ENCODE data around the gene BCAR3.
"Not testable (repeated sequence)": the region's sequence is repeated elsewhere in the genome, so short reads cannot be mapped to it uniquely, and the experiment has no call there.

The BCAR3 gene

GRCh38 chr1:93592551-93592949 lies 89.1 kb downstream of the BCAR3 start:
- Histone ChIP-seq H3K36me3 (ENCODE audit: low read length) (no peaks in the 10 kb centered on the region), H3K27me3 (ENCODE audit: low read length) (no peaks in the 10 kb centered on the region), H3K9me3 (ENCODE audit: insufficient read depth, low read length) (no peaks in the 10 kb centered on the region), H3K79me2 (ENCODE audit: insufficient read depth, low read length) (no peaks in the 10 kb centered on the region), H2AFZ (ENCODE audit: low read depth, low read length, severe bottlenecking) (no peak overlapping the region), H3K4me3 (ENCODE audit: insufficient read depth, low read length, poor library complexity, severe bottlenecking) (no peak overlapping the region), H3K27ac (ENCODE audit: low read depth, low read length) (no peak overlapping the region), H3K9ac (ENCODE audit: low read length) (no peak overlapping the region), H3K9me2 (replicated peaks; ENCODE audit: insufficient read depth, low read length) (no peaks in the 10 kb centered on the region), H3K4me2 (ENCODE audit: low read depth, low read length, poor library complexity, severe bottlenecking) (no peak overlapping the region), H3F3A (ENCODE audit: insufficient read depth) (no peaks in the 10 kb centered on the region), H4K20me1 (ENCODE audit: low read depth, low read length) (no peaks in the 10 kb centered on the region)
- no peak for TF ChIP-seq CTCF (IDR thresholded peaks at IDR 0.05; ENCODE audit: insufficient read depth, low read length, poor library complexity, severe bottlenecking)
- no peak for TF ChIP-seq EZH2phosphoT487 (conservative IDR thresholded peaks at IDR 0.05; ENCODE audit: low read length)

- H3K27ac ChIP-seq (ENCODE audit: low read depth, low read length) = no peak overlapping the region
- no peak for TF ChIP-seq CTCF (IDR thresholded peaks at IDR 0.05; ENCODE audit: insufficient read depth, low read length, poor library complexity, severe bottlenecking)
- TF ChIP-seq EZH2phosphoT487 (conservative IDR thresholded peaks at IDR 0.05; ENCODE audit: low read length) = no peak
Observed at GRCh38 chr1:93591676-93592550, 89.7 kb downstream of the BCAR3 start.

GRCh38 chr1:93591291-93591675 lies 90.4 kb downstream of the BCAR3 start:
- not testable (repeated sequence) for H3K27me3 ChIP-seq (ENCODE audit: low read length); H3K9ac ChIP-seq (ENCODE audit: low read length); H2AFZ ChIP-seq (ENCODE audit: low read depth, low read length, severe bottlenecking); H3K4me3 ChIP-seq (ENCODE audit: insufficient read depth, low read length, poor library complexity, severe bottlenecking); H3K9me2 ChIP-seq (replicated peaks; ENCODE audit: insufficient read depth, low read length); H3K4me2 ChIP-seq (ENCODE audit: low read depth, low read length, poor library complexity, severe bottlenecking); H3K36me3 ChIP-seq (ENCODE audit: low read length); H4K20me1 ChIP-seq (ENCODE audit: low read depth, low read length); H3K27ac ChIP-seq (ENCODE audit: low read depth, low read length); H3K9me3 ChIP-seq (ENCODE audit: insufficient read depth, low read length); H3F3A ChIP-seq (ENCODE audit: insufficient read depth); H3K79me2 ChIP-seq (ENCODE audit: insufficient read depth, low read length)

More at GRCh38 chr1:93591676-93592550, 89.7 kb downstream of the BCAR3 start:
- H3K4me3 ChIP-seq (ENCODE audit: insufficient read depth, low read length, poor library complexity, severe bottlenecking) = no peak overlapping the region
- no peak overlapping the region for H3K4me2 ChIP-seq (ENCODE audit: low read depth, low read length, poor library complexity, severe bottlenecking)
- no peaks in the 10 kb centered on the region for H3K27me3 ChIP-seq (ENCODE audit: low read length)
- H3K9me2 ChIP-seq (replicated peaks; ENCODE audit: insufficient read depth, low read length) = no peaks in the 10 kb centered on the region
- no peaks in the 10 kb centered on the region for H3K36me3 ChIP-seq (ENCODE audit: low read length)
- H2AFZ ChIP-seq (ENCODE audit: low read depth, low read length, severe bottlenecking) = no peak overlapping the region
- H3K9ac ChIP-seq (ENCODE audit: low read length) = no peak overlapping the region
- H3K79me2 ChIP-seq (ENCODE audit: insufficient read depth, low read length) = no peaks in the 10 kb centered on the region
- no peaks in the 10 kb centered on the region for H3K9me3 ChIP-seq (ENCODE audit: insufficient read depth, low read length)
- H3F3A ChIP-seq (ENCODE audit: insufficient read depth) = no peaks in the 10 kb centered on the region
- H4K20me1 ChIP-seq (ENCODE audit: low read depth, low read length) = no peaks in the 10 kb centered on the region

GRCh38 chr1:93588955-93589354 lies 92.7 kb downstream of the BCAR3 start:
- Histone ChIP-seq H3K9ac (ENCODE audit: low read length) (no peak overlapping the region), H3K27me3 (ENCODE audit: low read length) (no peaks in the 10 kb centered on the region), H3K9me2 (replicated peaks; ENCODE audit: insufficient read depth, low read length) (no peaks in the 10 kb centered on the region), H3K4me2 (ENCODE audit: low read depth, low read length, poor library complexity, severe bottlenecking) (no peak overlapping the region), H3K9me3 (ENCODE audit: insufficient read depth, low read length) (no peaks in the 10 kb centered on the region), H2AFZ (ENCODE audit: low read depth, low read length, severe bottlenecking) (no peak overlapping the region), H4K20me1 (ENCODE audit: low read depth, low read length) (no peaks in the 10 kb centered on the region), H3F3A (ENCODE audit: insufficient read depth) (no peaks in the 10 kb centered on the region), H3K27ac (ENCODE audit: low read depth, low read length) (no peak overlapping the region), H3K36me3 (ENCODE audit: low read length) (no peaks in the 10 kb centered on the region), H3K4me3 (ENCODE audit: insufficient read depth, low read length, poor library complexity, severe bottlenecking) (no peak overlapping the region), H3K79me2 (ENCODE audit: insufficient read depth, low read length) (no peaks in the 10 kb centered on the region)
- TF ChIP-seq CTCF (IDR thresholded peaks at IDR 0.05; ENCODE audit: insufficient read depth, low read length, poor library complexity, severe bottlenecking) = no peak
- no peak for TF ChIP-seq EZH2phosphoT487 (conservative IDR thresholded peaks at IDR 0.05; ENCODE audit: low read length)

Measured in SU-DHL-6 (cell line).